HG03521 (cell line): Measurements from ENCODE around the gene FAM111A.

Experiments used
- ATAC-seq: cut with Tn5 transposase; IDR thresholded peaks from one replicate; pipeline ENCODE4 v1.9.1; 2021; ENCODE audit warnings: mild to moderate bottlenecking, moderate library complexity; ENCODE audit not compliant: unreplicated experiment

FAM111A gene

DNA sequence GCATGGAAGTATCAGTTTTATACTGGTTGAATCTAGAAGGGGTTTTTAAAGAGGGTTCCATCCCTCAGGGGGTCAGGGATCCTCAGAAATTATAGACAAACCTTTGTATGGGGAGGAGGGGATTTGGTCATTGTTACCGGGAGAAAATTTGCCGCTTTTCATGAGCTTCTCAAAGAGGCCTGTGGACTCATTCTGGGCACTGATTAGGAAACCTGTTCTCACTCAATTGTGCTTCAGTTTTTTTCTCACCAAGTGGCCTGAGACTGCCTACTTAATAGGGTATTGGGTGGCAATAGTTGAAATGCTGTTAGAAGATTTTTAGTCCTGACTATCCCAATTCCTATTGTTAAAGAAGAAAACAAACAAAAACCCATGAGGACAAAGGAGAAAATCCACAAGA lies 56.1 kb downstream of the FAM111A start:
- no peak for ATAC-seq

DNA sequence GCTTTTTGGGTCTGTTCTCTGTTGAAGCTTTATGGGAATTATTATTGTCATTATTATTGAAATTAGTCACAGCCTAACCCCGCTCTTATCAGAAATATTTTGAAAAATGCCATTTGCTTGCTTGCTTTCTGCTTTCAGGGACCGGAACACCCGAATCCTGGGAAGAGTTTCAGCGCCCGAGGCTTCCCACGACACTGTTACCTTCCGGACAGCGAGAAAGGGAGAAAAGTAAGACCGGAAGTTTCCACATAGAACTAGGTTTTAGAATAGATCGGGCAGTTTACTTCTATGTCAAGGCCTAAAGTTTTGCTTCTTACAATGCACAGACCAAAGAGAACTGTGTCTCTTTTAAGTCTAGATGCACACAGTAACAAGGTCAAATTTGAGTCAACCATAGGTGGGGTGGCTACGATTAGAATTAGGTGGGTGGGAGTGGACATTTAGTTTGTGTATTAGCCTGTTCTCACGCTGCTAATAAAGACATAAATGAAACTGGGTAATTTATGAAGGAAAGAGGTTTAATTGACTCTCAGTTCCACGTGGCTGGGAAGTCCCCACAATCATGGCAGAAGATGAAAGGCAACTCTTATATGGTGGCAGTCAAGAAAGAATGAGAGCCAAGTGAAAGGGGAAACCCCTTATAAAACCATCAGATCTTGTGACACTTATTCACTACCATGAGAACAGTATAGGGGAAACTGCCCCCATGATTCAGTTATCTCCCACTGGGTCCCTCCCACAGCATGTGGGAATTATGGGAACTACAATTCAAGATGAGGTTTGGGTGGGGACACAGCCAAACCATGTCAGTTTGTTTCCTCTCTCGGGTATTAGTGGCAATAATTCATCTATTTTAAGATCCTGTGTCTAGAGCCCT lies 57.1 kb downstream of the FAM111A start:
- ATAC-seq = no peak

DNA sequence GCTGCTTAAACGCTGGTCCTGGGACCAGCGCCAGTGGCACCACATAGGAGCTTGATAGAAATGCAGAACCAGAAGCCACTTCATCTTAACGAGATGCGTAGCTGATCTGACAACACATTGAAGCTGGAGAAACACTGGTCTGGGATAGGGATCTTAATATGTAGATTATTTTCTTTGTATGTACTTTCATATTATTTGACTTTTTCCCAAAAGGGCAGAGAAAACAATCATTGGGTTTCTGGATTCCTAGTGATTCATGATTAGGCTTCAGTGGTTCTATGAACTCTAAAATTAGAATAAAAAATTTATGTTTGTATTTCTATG lies 57.7 kb downstream of the FAM111A start:
- ATAC-seq = no peak

DNA sequence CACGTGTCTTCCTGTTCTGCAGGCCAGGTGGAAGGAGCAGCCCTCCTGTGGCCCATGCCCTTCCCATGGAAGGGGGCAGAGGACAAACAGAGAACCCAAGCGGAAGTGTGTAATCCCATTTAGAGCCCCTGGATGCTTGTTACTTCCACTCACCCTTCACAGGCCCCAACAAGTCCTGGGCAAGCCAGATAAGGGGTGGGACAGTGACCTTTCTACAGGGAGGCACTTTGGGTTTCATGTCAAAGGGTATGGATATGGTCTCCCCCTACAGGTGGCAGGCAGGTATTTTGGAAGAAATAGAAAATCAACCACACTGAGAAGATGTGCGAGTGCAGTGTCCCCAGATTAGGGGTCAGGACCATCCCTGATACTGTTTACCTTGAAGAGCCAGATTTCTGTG lies 58.7 kb downstream of the FAM111A start:
- ATAC-seq = no peak
